GM12891 (cell line): ENCODE measurements around the gene C5orf58.

Experiments used
- PAX5 ChIP-seq: IDR thresholded peaks from 2 replicates; pipeline ENCODE4 v1.6.1; 2011; ENCODE audit warnings: low read length, moderate library complexity, mild to moderate bottlenecking; ENCODE audit not compliant: insufficient read depth, severe bottlenecking
- POLR2A ChIP-seq: IDR thresholded peaks from 2 replicates; pipeline ENCODE4 v1.6.1; 2011; ENCODE audit warnings: low read depth, low read length, control low read depth
- POU2F2 ChIP-seq: IDR thresholded peaks from 2 replicates; pipeline ENCODE4 v1.6.1; 2011; ENCODE audit warnings: low read depth, mild to moderate bottlenecking, control low read depth, low read length, moderate library complexity
- TAF1 ChIP-seq: IDR thresholded peaks from 2 replicates; pipeline ENCODE4 v1.6.1; 2011; ENCODE audit warnings: low read depth, low read length, control low read depth

DNA sequence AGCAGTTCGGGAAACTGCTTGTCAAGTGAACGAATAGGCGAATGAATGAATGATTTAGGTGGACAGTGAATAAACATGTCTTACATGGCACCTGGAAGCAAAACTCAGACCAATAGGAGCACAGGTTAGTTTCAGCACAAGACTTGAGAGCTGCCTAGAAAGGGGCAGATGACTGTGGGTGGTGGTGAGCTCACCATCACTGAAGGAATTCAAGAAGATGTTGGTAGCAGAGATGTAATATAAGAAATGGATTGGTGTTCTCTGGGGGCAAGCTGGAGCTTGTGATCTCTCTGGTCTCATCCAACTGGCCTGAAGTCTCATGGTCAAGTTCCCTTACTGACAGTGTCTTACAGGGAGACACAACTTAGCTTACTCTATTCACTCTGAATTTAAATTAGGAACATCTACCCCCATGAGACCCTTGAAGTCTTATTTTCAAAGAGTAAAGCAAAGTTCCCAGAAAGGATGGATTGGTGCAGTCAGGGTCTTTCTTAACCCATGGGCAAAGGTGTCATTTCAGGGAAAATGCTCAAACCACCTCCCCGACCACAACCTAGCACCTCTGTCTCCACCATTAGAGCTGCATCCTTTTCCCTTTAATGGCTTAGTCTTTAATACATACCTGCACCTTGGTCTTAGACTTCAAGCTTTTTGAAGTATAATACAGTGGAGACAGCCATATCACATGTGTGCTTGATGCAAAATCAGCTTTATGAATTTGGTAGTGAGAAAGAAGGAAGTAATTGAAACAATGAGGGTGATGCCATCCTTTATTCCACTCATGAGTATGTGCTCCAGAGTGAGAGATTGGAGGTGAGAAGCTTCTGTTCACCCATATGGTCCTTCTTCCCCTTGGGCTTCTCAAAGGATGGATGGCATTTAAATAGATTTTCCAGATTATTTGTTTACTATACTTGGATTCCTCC, 59.7 kb downstream of the C5orf58 start:
- TF ChIP-seq TAF1 (no peak), PAX5 (no peak), POLR2A (no peak), POU2F2 (no peak)
